Measurements from ENCODE around the gene KHDC1L. TPM values are rescaled to one million over a fixed set of nuclear protein-coding genes. Genes with fewer than 3 reads are reported as not detected.

The KHDC1L gene
- total and polyA plus RNA-seq, 2 of the 13 experiments (the other 11 are each of a cell fraction or from before 2014, with no cell fraction given) = not detected

GRCh38 chr6:73240730-73241129 lies 15.4 kb upstream of the KHDC1L start:
- Histone ChIP-seq H3K36me3 (replicated peaks in 1 of 2; ENCODE audit: control insufficient read depth in 1 of 2, insufficient read depth in 2 of 2, low read length in 2 of 2) (no peaks in the 10 kb centered on the region), H3K79me2 (ENCODE audit: insufficient read depth, low read length) (no peaks in the 10 kb centered on the region), H3K27me3 (ENCODE audit: control insufficient read depth in 1 of 2, insufficient read depth in 2 of 2, low read length in 2 of 2) (peaks cover 1 to 2% of the 10 kb centered on the region in 2 experiments; a peak in 2 of 5 replicates), H3K9ac (ENCODE audit: insufficient read depth, low read depth, low read length) (no peak overlapping the region), H3K4me3 (replicated peaks in 1 of 3; ENCODE audit: insufficient read depth in 1 of 3, low read depth in 2 of 3, low read length in 3 of 3) (no peak overlapping the region), H4K20me1 (ENCODE audit: insufficient read depth, low read length) (no peaks in the 10 kb centered on the region), H3K4me2 (ENCODE audit: low read depth, low read length) (no peak overlapping the region), H3K9me3 (ENCODE audit: low read length) (no peaks in the 10 kb centered on the region), H2AFZ (ENCODE audit: low read length) (no peak overlapping the region), H3K27ac (ENCODE audit: extremely low read length, insufficient read depth, low read length) (no peak overlapping the region), H3K4me1 (ENCODE audit: insufficient read depth, low read length) (no peaks in the 10 kb centered on the region)
- intact Hi-C loops (cut with micrococcal nuclease; ENCODE audit: unreplicated experiment) = no loop called here
- BruUV-seq (replicated peaks) = no TSS peak
- ChIA-PET POLR2A (no interaction called here), CTCF (ENCODE audit: low intra/inter-chr PET ratio, low total read pairs) (no interaction called here)
- in situ Hi-C loops (cut with HindIII; ENCODE audit: extremely low pct_ligation_motif_present, low pct_unique_long_range_greater_than_20kb) = no loop called here
- 45% methylated on average over 4 of the region's 4 CpGs for WGBS (ENCODE audit: low lambda C conversion rate)
- FAIRE-seq (no peak), DNase-seq (ENCODE audit: low spot score) (no peak), ATAC-seq (no peak)
- TF ChIP-seq SMAD9 (CRISPR knock-in tag; IDR thresholded peaks at IDR 0.05) = no peak
- no peak for TF ChIP-seq ZNF292 (CRISPR knock-in tag; IDR thresholded peaks at IDR 0.05; ENCODE audit: borderline replicate concordance, low read depth)
- TF ChIP-seq ZNF513 (CRISPR knock-in tag; conservative IDR thresholded peaks at IDR 0.05) = no peak
- no peak for TF ChIP-seq AKAP8 (CRISPR knock-in tag; IDR thresholded peaks at IDR 0.05)
- no peak for TF ChIP-seq DMAP1 (CRISPR knock-in tag; IDR thresholded peaks at IDR 0.05)
- TF ChIP-seq ZNF260 (CRISPR knock-in tag; IDR thresholded peaks at IDR 0.05; ENCODE audit: borderline replicate concordance, low read depth) = no peak
- TF ChIP-seq ZNF558 (CRISPR knock-in tag; IDR thresholded peaks at IDR 0.05; ENCODE audit: borderline replicate concordance) = no peak
- no peak for TF ChIP-seq AFF4 (CRISPR knock-in tag; IDR thresholded peaks at IDR 0.05)
- no peak for TF ChIP-seq RBM39 (IDR thresholded peaks at IDR 0.05; ENCODE audit: low read depth, low read length, poor library complexity, severe bottlenecking)

All from HepG2 (cell line).